B cell (primary cell): ENCODE data around the gene MBOAT1. TPM values are rescaled to one million over a fixed set of nuclear protein-coding genes. Genes with fewer than 3 reads are reported as not detected.

Experiments used
- ATAC-seq: fragments of 200-7000 bp; cut with Tn5 transposase; one replicate; pipeline ENCODE4 v1.10.0; 2021; ENCODE audit warnings: low read depth, mild to moderate bottlenecking, moderate number of reproducible peaks, moderate library complexity
- CTCF ChIA-PET: fragments of 350-600 bp; sonication (Branson Sonifier 250); formaldehyde crosslinking; loops from one replicate; lab custom pipeline; 2021; ENCODE audit warnings: antibody characterized with exemption, inconsistent platforms; lab: Charles Lee
- POLR2A ChIA-PET: fragments of 350-600 bp; sonication (Branson Sonifier 250); formaldehyde crosslinking; loops from one replicate; lab custom pipeline; 2021; ENCODE audit warnings: antibody characterized with exemption; lab: Charles Lee
- DNase-seq: peaks from one replicate; pipeline ENCODE4 v3.0.0; 2013
- H2AFZ ChIP-seq: 2 replicates; pipeline ENCODE4 v1.6.1; 2012; ENCODE audit warnings: mild to moderate bottlenecking, low read depth, low read length; ENCODE audit not compliant: insufficient read depth, poor library complexity, severe bottlenecking
- H3K27ac ChIP-seq, 2 donors: 1 replicate in 1 of 2; 2 replicates in 1 of 2; pipeline ENCODE4 v1.5.1; 2012 to 2013; ENCODE audit warnings: low read length in 2 of 2, mild to moderate bottlenecking in 2 of 2, moderate library complexity in 1 of 2
- H3K27me3 ChIP-seq, 4 experiments: fragments of 200-600 bp in 1 of 4; sonication (generic) in 1 of 4; replicated peaks in 1 of 4; 1 replicate in 2 of 4; 2 replicates in 2 of 4; pipeline versions ENCODE4 v1.6.1 to v1.7.0; 2013 to 2016; ENCODE audit warnings: low read length in 3 of 4, mild to moderate bottlenecking in 2 of 4, mixed read lengths in 1 of 4, moderate library complexity in 1 of 4; ENCODE audit not compliant: insufficient read depth in 4 of 4, control insufficient read depth in 3 of 4; ENCODE audit errors: control extremely low read depth in 1 of 4
- H3K36me3 ChIP-seq, 2 experiments: replicated peaks in 1 of 2; 1 replicate in 1 of 2; 2 replicates in 1 of 2; pipeline versions ENCODE4 v1.6.1 to v1.7.1; 2013; ENCODE audit warnings: low read length in 1 of 2; ENCODE audit not compliant: insufficient read depth in 2 of 2, control insufficient read depth in 1 of 2; ENCODE audit errors: control extremely low read depth in 1 of 2, extremely low read depth in 1 of 2
- H3K4me1 ChIP-seq, 2 donors: fragments of 200-600 bp in 1 of 2; sonication (generic) in 1 of 2; 1 replicate in 1 of 2; 2 replicates in 1 of 2; pipeline versions ENCODE4 v1.5.1 to v1.6.1; 2013 to 2017; ENCODE audit warnings: low read length in 2 of 2; ENCODE audit not compliant: control insufficient read depth in 2 of 2, insufficient read depth in 2 of 2
- H3K4me2 ChIP-seq: replicated peaks from 2 replicates; pipeline ENCODE3; 2012; ENCODE audit warnings: mild to moderate bottlenecking, low read depth, low read length; ENCODE audit not compliant: poor library complexity, severe bottlenecking
- H3K4me3 ChIP-seq, 5 experiments: fragments of 200-600 bp in 1 of 5; sonication (generic) in 1 of 5; 1 replicate in 3 of 5; 2 replicates in 2 of 5; pipeline versions ENCODE4 v1.5.1 to v1.7.0; 2011 to 2016; ENCODE audit warnings: low read length in 4 of 5, mild to moderate bottlenecking in 4 of 5, low read depth in 2 of 5, control low read depth in 1 of 5, moderate library complexity in 1 of 5; ENCODE audit not compliant: insufficient read depth in 1 of 5; ENCODE audit errors: control extremely low read depth in 1 of 5, extremely low read depth in 1 of 5
- H3K79me2 ChIP-seq: fragments of 200-600 bp; sonication (generic); one replicate; pipeline ENCODE4 v1.6.0; 2016; ENCODE audit warnings: low read length; ENCODE audit not compliant: control insufficient read depth, insufficient read depth
- H3K9ac ChIP-seq: fragments of 200-600 bp; sonication (generic); 2 replicates; pipeline ENCODE4 v1.6.1; 2017; ENCODE audit warnings: mild to moderate bottlenecking, low read length, moderate library complexity
- H3K9me3 ChIP-seq, 3 donors: one replicate each; pipeline versions ENCODE4 v1.6.1 to v1.7.1; 2013; ENCODE audit warnings: low read length in 2 of 3; ENCODE audit not compliant: control insufficient read depth in 2 of 3, insufficient read depth in 1 of 3; ENCODE audit errors: control extremely low read depth in 1 of 3
- H4K20me1 ChIP-seq: 2 replicates; pipeline ENCODE4 v1.6.0; 2012; ENCODE audit warnings: mild to moderate bottlenecking, low read length; ENCODE audit not compliant: insufficient read depth, control insufficient read depth, poor library complexity, severe bottlenecking
- H3K27ac Mint-ChIP-seq: one replicate; pipeline ENCODE4 v1.8.0; 2021; ENCODE audit warnings: mixed read lengths
- H3K27me3 Mint-ChIP-seq: one replicate; pipeline ENCODE4 v1.8.0; 2021; ENCODE audit warnings: mixed read lengths
- H3K4me1 Mint-ChIP-seq: one replicate; pipeline ENCODE4 v1.8.0; 2021; ENCODE audit warnings: mixed read lengths
- H3K4me3 Mint-ChIP-seq: one replicate; pipeline ENCODE4 v1.8.0; 2021; ENCODE audit warnings: mixed read lengths
- H3K9me3 Mint-ChIP-seq: one replicate; pipeline ENCODE4 v1.8.0; 2022; ENCODE audit warnings: mixed read lengths; ENCODE audit not compliant: insufficient read depth
- CTCF ChIP-seq: fragments of 200-600 bp; IDR thresholded peaks from one replicate; pipeline ENCODE4 v1.8.0; 2022; ENCODE audit warnings: antibody characterized with exemption, mild to moderate bottlenecking
- EZH2 ChIP-seq: IDR thresholded peaks from 2 replicates; pipeline ENCODE4 v1.6.1; 2012; ENCODE audit warnings: borderline replicate concordance, low read depth, mild to moderate bottlenecking, moderate library complexity, low read length; ENCODE audit not compliant: insufficient read depth, poor library complexity, severe bottlenecking
- WGBS: methylation state at CpG from one replicate; pipeline ENCODE4 v1.1.5; 2013; ENCODE audit warnings: missing lambda C conversion rate; ENCODE audit not compliant: insufficient coverage; 5-methylcytosine and 5-hydroxymethylcytosine counted together
- intact Hi-C: fragments of 100-400 bp; cut with micrococcal nuclease; formaldehyde crosslinking; loops from one replicate; pipeline ENCODE4 v1.10.0; 2022
- polyA plus RNA-seq: library from polyadenylated mRNA; depleted of rRNA; stranded (reverse); fragments of >200 nt; gene quantifications from 2 replicates; pipeline ENCODE4 v1.2.3, GENCODE V29; 2012
- total RNA-seq, 2 donors: library from RNA; stranded (reverse); fragments of 120-200 nt in 1 of 2; gene quantifications; 1 replicate in 1 of 2; 2 replicates in 1 of 2; pipeline versions ENCODE4 v1.2.3 to v1.2.4, GENCODE V29; 2013 to 2022

Gene MBOAT1
- total and polyA plus RNA-seq, 2 donors (not counting 1 experiment from before 2014, with no cell fraction given), result 5.4 to 8.1 TPM

DNA sequence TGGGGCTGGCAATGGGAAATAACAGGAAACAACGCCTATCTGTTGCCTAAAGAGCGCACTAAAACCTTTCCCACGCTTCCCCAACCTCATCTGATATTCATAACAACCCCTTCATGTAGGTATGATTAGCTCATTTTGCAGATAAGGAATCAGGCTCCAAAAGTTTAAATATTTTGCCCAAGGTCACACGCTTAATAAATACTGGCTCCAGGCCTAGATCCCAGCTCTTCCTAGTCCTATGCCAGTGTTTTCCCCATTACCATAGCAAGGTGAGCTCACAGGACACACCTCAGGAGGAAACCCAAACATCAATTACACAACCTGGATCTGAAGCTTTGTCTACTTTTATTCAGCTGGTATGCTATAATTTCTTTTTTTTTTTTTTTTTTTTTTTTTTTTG, 19.6 kb downstream of the MBOAT1 start:
- intact Hi-C loops, result no loop called here
- Histone ChIP-seq H3K9ac (no peak overlapping the region), H3K9me3 (no peaks in the 10 kb centered on the region), H3K4me2 (no peak overlapping the region), H3K4me3 (no peak overlapping the region), H3K27me3 (no peaks in the 10 kb centered on the region), H3K36me3 (no peaks in the 10 kb centered on the region), H4K20me1 (no peaks in the 10 kb centered on the region), H2AFZ (no peak overlapping the region), H3K4me1 (no peaks in the 10 kb centered on the region), H3K79me2 (no peaks in the 10 kb centered on the region), H3K27ac (no peak overlapping the region)
- no peak for DNase-seq
- H3K4me1 Mint-ChIP-seq, result no peaks in the 10 kb centered on the region
- 100% methylated on average over 1 of the region's 4 CpGs for WGBS
- no peak overlapping the region for H3K27ac Mint-ChIP-seq
- TF ChIP-seq CTCF, result no peak
- no peak overlapping the region for H3K4me3 Mint-ChIP-seq
- H3K27me3 Mint-ChIP-seq, result no peaks in the 10 kb centered on the region
- POLR2A ChIA-PET, result no interaction called here
- peaks cover 2% of the 10 kb centered on the region for H3K9me3 Mint-ChIP-seq
- ATAC-seq, result no peak
- CTCF ChIA-PET, result no interaction called here

DNA sequence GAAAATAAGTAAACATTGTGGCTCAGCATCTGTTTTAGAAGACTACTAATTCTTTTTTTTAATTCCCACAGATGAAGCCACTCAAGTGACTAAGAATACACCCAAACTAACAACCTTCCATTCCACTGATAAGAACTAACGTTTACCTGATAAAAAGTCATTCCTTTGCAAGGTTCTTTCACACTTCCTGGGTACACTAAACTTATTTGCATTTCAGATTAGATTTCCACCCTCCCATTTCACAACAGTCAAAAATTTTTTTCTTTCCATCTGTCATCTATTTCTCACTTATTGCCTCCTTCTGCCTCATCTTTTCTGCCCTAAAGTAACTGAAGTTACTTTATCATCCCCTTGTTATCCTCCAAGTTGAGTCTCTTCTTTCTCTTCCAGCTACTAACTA, 20.3 kb downstream of the MBOAT1 start:
- Histone ChIP-seq H4K20me1 (no peaks in the 10 kb centered on the region), H2AFZ (no peak overlapping the region), H3K27me3 (no peaks in the 10 kb centered on the region), H3K9ac (no peak overlapping the region), H3K4me1 (no peaks in the 10 kb centered on the region), H3K36me3 (no peaks in the 10 kb centered on the region), H3K9me3 (no peaks in the 10 kb centered on the region), H3K4me3 (no peak overlapping the region), H3K4me2 (no peak overlapping the region), H3K27ac (no peak overlapping the region), H3K79me2 (no peaks in the 10 kb centered on the region)
- TF ChIP-seq EZH2, result no peak
- TF ChIP-seq CTCF, result no peak
- Mint-ChIP-seq H3K9me3 (peaks cover 2% of the 10 kb centered on the region), H3K27me3 (no peaks in the 10 kb centered on the region), H3K4me1 (no peaks in the 10 kb centered on the region), H3K4me3 (no peak overlapping the region), H3K27ac (no peak overlapping the region)
- POLR2A ChIA-PET, result no interaction called here
- intact Hi-C loops, result no loop called here
- 75% methylated on average over 1 of the region's 1 CpG for WGBS
- ATAC-seq, result no peak
- CTCF ChIA-PET, result no interaction called here
- DNase-seq, result no peak
